Smooth muscle cell of the brain vasculature (primary cell): ENCODE results near the gene LMO4.

Experiments
- DNase-seq: peaks from one replicate; pipeline ENCODE4 v3.0.0-alpha.2; 2012; ENCODE audit warnings: low read depth, low spot score

LMO4 gene

DNA sequence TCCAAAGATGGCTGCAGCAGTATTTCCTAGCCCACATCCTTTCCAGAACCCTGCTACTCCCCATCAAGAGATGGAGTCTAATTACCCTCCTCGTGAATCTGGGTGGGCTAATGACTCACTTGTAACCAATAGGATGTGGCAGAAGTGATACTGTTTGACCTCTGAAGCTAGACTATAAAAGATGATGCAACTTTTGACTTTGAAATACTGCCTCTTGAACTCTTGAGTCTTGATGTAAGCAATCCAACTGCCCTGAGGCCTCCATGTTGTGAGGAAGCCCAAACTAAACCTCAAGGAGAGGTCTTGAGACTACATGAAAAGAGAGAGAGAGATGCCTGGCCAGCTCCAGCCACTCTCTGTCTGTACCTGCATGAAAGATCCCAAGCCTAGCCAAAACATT is 29.5 kb downstream of the LMO4 start:
- no peak for DNase-seq

DNA sequence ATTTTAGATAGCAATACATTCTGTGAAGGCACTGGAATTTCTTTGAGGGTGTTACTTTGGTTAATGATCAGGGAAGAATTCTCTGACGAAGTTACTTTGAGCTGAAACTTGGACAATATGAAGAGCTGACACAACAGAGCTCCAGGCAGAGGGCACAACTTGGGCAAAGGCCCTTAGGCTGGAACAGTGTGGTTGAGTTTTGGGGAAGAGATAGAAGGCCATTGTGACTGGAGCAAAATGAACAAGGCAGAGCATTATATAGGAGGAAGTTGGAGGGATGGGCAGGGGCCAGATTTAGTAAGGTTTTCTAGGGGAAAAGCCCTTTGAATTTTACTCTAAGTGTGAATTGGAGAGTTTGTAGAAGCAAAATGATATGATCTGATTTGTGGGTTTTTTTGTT is 30.9 kb downstream of the LMO4 start:
- DNase-seq, result no peak

DNA sequence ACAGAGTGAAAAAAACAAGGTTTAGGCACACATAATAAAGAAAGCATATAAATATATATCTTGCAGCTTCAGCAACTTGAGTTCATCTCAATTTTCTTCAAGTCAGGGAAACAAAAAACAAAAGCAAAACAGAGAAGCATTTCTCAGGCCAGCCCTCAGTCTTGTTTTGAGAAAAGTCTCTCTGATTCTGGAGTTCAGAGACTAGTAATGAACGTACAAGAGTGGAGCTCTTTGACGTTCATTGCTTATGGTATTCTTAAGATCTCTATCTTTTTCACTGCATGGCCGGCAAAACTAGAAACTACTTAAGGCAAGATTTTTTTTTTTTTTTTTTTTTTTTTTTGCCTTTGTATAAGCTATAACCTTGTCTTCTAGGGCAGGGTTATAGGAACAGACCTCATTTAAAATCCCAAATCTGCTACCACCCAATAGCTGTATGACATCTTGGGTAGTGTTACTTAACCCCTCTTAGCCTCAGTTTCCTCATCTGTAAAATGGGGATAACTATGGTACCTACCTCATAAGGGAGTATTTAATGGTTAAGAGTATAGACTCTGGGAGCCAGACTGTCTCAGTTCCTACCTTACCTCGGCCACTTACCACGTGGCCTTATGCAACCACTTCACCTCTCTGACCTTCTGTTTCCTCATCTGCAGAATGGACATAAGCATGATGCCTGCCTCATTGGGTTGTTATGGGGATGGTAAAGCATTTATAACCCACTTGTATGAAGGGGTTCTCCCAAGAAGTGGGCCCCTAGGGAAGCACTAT is 33.6 kb downstream of the LMO4 start:
- DNase-seq, result no peak

DNA sequence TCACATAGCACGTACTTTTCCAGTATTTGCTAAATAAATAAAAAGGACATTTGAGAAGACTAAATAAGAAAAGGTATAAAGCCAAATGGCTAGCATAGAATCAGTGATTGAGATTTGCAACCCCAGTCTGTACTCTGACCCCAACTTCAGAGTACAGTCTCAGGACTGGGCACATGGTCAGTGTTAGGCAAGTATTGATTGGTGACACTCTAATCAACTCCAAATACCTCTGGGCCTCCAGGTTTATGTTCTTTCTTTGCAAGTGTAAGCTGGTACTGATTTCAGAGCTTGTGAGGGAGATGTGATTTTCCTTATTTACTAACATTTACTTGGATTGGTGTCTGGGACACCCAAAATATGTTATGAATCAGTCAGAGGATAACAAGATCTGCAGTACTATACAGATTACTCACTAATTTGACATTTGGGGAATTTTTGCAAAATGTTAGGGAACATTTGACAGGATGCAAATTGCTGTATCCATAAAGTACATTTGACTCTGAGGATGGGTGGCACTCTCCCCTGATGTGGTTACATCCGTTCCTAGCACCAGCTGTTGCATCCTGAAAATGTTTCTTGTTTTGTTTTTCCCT is 34.2 kb downstream of the LMO4 start:
- no peak for DNase-seq

DNA sequence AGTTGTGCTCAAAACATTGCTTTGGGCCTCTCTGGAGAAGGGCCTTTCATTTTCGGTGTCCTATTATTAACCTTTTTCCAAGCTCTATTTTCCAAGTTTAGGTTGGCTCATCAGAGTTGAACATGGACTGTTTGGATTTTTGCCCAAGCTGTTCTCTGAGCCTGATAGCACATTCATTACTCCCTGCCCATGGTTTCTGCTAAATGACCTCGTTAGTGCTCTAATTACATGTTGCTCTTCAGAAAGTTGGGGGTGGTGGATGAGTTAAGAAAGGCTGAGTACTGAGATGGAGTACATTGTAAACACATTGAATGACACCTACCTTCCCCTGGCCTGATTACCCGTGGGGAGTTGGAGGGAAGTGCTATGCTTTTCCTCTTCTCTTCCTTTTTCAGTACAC is 38.9 kb downstream of the LMO4 start:
- no peak for DNase-seq

DNA sequence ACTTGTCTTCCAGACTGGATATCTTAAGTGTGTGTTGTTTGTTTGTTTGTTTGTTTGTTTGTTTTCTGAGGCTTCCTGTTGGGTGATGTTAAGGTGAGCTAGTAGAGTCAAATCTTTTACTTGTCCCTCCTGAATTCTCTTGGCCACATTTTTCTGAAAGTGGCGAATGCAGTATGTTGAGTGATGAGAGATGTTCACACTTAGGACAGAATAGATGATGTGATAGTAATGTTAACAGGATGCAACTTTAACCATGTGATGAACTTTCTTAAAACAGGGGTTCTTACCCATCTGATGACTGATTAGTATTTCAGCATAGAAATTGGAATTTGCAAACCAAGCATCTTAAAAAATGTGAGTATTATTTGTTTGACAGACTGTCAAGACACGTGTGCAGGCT is 40.2 kb downstream of the LMO4 start:
- DNase-seq, result no peak

DNA sequence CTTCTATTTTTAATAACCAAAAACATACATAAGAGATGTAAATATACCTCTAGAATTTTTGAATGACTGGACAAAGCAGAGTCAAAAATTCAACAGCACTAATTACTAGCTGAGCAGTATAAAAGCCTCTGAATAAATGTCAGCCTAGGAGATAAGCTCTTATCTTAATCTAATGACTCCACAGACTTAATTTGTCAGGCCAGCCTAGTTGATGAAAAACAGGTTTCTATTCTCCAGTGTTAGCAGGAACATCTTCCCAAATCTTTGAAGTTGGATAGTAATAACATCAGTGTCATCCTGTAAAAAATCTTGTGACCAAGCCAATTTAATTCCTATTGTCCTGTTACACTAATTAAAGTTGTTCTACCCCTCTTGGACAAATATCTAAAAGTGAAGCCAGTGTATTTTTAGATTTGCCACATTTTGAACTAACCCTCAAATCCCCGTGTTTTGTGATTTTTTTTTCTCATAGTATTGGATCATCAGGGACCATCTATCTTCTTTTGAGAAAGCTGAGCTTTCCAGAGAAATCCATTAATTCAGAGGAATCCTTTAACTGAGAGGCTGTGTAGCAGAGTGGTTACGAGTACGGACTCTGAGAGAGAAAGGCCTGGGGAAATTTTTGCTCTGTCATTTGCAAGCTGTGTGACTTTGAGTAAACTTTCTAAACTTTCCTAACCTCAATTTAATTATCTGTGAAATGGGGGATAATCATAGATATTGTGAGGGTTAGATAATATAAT is 41.2 kb downstream of the LMO4 start:
- no peak for DNase-seq

DNA sequence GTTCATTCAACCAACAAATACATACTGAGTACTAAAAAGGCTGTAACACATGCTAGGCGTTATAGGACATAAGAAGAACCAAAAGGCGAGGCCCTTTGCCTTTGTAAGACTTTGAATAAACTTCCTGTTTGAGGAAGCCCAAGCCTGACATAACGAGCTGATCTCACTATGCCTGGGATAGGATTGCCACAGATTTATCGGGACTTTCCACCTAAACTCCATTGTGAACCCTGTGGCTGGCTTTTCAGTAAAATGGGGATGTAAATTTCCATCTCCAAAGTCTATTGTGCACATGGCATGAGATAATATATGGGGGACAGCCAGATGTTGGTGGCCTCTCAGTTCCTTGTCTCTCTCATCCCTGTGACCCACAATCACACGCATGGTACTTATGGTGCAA is 41.9 kb downstream of the LMO4 start:
- DNase-seq, result no peak

DNA sequence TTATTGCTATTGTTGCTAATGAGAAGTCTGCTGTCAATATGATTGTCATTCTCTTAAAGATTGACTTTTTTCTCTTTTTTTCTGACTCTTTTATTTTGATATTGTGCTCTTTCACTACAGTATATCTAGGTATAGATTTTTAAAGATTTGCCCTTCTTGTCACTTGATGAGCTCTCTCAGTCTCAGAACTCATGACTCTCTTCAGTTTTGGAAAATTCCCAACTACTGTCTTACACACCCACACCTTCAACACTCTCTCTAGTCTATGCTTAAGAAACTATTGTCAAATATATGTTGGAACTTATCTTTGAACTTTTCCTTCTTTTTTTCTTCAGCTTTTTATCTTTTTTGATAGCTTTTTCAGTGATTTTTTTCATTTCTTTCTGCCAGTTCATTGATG is 50.6 kb downstream of the LMO4 start:
- DNase-seq, result no peak

DNA sequence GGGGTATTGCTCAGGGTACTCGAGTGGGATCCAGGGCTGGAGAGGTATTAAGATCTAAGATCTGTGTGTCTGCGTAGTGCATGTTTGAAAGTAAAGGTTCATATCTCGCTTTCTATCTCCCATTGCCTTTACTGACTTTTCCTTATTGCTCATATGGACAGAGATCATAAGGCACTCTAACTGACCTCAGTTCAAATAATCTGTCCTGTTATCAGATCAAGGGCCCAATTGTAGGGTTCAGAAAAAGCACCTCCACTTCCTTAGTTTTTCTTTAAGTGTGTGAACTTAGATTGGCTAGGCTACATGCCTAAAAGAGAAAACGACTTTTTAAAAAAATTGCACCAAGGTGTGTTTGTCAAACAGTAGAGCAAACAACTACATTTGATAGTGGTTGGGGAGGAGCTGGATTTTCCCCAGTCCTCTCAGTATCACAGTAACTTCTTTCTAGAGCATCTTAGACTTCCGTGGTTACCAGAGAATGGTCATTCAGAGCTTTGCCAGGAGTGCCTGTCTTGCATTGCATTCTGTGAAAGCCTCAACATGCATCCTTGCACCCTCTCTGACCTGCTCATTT is 57.6 kb downstream of the LMO4 start:
- no peak for DNase-seq

DNA sequence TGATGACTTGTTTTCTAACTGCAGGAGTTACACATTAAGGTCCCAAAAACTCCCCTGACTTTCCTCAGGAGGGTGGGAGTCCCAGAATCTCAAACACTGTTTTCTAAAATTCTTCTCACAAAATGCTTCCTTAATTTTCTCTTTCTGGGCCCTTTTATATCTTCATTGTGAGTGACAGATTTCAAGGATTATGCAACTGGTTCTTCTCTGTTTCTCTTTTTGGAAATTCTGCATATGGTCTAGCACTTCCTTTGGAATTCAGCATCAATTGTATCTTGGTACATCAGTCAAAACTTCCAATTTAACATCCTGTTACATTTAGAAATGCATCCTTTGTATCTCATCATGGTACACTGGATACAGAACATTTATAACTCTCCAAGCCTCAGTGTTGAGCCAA is 59.7 kb downstream of the LMO4 start:
- no peak for DNase-seq

DNA sequence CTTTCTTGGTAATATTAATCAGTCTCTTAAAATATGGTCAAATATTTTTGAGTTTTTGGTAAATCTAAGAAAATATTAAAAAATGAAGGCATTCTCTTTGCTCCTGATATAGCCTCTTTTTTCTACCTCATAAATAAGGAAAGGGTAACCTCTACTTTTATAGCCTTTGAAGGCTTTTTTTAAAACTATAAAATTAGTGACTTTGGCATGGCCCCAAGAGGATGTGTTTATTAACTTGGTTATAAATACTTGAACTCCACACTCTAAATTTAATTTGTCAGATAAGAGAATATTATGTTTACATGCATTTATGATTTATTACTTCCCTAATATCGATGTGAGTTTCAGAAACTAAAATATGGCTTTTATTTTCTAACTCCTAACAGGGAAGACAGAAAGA is 60.3 kb downstream of the LMO4 start:
- DNase-seq, result no peak

DNA sequence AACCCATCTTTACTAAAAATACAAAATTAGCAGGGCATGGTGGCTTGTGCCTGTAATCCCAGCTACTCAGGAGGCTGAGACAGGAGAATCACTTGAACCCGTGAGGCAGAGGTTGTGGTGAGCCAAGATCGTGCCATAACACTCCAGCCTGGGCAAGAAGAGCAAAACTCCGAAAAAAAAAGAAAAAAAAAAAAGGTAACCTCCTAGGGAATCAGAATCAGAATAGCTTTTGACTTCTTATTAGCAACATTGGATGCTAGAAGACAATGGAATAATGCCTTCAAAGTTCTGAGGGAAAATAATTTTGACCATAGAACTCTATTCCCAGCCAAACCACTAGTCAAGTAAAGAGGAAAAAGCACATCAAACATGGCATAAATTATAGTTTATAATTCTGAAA is 60.9 kb downstream of the LMO4 start:
- no peak for DNase-seq

DNA sequence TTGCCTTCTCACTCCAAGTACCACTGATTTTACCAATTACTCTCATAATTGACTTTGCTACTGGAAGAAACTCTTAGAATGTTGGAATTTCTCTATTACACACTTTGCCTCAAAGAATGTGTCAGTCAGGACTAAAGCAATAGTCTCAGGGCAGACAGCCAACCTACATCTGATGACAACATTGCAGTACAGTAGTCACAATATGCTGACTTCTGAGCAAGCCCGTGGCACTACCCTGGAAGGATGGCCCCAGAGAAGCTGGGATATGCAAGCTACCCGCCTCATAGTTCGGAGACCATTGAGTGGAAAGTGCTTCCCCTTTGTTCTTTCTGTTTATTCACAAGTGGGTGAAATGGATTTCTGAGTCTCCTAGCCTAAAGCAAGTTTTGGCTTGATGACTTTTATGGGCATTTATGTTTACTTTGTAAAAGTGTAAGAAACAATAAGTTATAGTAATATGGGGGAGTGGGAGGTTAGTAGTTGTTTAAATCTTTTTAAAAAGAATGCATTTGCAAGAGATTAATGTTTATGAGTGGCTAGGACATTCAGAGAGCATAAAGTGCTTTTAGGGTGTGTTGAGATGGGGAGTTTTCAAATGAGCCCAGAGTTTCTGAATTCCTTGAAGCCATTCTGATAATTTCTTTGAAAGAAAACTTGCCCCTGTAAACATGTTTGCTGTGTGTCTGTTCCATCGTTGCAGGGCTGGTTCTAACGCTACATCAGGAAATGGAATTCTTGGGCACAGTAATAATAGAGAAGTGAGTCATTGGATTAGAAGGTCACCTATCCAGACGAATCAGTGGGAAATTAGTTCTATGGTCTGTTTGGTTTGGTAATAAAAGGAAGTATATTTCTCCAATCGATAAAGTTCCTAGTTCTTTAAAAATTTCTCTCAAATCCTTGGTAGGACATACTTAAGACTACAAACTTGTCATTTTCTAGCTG is 63.8 kb downstream of the LMO4 start:
- DNase-seq, result no peak

DNA sequence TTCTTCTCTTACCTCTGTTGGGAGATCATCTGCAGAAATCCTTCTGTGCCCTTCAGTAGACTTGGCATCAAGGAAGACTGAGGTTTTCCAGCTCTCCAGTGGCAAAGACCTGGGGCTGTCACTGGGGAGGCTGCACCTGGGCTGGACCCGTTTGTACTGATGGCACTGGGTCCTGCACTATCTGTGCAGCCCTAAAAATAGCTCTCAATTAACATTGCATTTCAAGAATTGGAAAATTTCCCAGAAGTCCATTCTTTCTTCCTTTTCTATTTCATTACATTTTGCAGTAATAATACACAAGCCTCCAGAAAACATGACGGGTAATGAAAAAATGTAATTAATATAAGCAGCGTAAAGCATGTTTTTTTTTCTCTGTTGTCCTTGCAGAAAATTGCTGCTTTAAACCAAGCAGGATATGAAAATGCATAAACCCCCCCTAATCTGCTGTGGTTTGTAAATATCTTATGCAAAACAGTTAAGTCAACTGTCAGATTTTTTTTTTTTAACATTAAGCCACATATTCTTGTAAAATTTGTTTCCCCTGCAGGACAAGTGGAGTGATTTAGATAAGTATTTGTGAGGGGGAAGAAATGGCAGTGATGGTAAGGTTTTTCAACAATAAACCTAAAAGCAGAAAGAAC is 64.9 kb downstream of the LMO4 start:
- no peak for DNase-seq

DNA sequence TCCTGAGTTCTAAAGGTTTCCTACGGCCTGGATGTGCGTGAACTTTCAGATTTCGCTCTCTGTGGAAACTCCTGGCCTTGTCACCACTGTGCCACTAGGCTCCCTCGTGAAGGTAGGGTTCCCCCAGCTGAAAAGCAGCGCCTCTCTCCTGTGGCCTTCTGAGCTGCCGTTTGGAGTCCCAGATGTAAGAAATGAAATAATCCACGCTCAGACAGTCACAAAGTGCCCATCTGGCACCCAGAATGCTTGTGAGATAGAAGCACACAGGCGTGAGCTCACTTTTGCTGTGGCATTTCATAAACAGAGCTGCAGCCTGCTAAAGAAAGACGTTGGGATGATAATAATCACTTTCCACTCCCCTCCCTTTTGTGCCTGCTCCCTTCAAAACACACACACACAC is 65.8 kb downstream of the LMO4 start:
- DNase-seq, result no peak

DNA sequence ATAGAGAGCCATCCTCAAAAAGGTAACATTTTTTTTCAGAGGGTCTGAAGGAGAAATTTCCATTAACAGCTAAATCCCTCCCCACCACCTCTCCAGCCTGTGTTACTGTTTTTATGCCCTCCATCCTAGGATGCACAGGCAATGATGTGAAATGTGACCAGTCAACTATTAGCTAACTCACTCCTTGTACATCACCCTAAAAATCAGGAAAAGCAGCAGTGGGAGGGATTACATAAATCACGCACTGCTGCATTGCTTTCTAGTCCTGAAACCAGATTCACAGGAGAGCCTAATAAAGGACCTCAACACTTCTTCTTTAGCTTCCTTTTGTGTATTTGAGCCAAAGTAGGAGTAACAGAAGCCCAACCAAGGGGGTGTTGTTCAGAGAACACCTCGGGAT is 66.3 kb downstream of the LMO4 start:
- no peak for DNase-seq
